Activated T-cell treated with anti-CD3 and anti-CD28 coated beads for 4 hours (primary cell): Measurements from ENCODE around the gene INSIG1.

Source experiments
- DNase-seq: peaks from one replicate; pipeline ENCODE4 v3.0.0-alpha.2; 2020

Gene INSIG1

GRCh38 chr7:155333346-155334234, 35.9 kb downstream of the INSIG1 start:
- DNase-seq: no peak

GRCh38 chr7:155336812-155337602, 39.3 kb downstream of the INSIG1 start:
- no peak for DNase-seq

DNA sequence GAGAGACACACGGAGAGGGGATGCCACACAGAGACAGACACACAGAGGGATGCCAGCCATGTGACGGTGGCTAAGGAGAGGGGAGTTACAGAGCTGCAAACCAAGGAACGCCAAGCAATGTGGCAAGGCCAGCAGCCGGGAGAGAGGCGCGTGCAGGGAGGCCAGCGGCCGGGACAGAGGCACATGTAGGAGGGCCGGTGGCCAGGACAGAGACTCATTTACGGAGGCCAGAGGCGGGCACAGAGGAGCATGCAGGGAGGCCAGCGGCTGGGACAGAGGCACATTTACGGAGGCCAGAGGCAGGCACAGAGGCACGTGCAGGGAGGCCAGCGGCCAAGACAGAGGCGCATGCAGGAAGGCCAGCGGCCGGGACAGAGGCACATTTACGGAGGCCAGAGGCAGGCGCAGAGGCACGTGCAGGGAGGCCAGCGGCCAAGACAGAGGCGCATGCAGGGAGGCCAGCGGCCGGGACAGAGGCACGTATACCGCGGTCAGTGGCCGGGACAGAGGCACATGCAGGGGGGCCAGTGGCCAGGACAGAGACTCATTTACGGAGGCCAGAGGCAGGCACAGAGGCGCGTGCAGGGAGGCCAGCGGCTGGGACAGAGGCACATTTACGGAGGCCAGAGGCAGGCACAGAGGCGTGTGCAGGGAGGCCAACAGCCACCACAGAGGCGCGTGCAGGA, 40.4 kb downstream of the INSIG1 start:
- no peak for DNase-seq

- DNase-seq: peak; percentile 33
Measured at GRCh38 chr7:155338632-155339320, 41.1 kb downstream of the INSIG1 start.

GRCh38 chr7:155339474-155339873, 41.8 kb downstream of the INSIG1 start:
- DNase-seq: no peak

DNA sequence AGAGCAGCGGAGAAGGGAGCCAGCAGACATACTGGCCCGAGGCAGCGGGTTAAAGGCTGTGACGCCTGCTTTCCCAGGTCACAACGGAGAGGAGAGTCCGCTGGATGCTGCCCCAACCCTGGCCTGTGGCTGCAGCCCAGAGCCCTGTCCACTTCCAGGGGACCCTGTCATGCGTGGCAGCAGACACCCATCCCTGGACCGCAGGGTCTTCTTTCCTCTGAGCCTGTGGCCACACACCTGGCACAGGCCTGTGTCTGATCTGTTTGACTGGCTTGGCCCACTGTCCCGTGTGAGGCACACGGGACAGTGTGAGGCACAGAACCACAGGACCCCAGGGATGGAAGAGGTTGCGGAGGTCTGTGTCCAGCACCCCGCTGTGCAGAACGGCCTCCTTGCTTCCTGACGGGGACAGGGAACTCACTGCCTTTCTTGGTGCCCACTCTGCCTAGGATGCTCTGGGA, 42.4 kb downstream of the INSIG1 start:
- no peak for DNase-seq

- DNase-seq: no peak
Measured at GRCh38 chr7:155340721-155341120, 43.0 kb downstream of the INSIG1 start.

DNA sequence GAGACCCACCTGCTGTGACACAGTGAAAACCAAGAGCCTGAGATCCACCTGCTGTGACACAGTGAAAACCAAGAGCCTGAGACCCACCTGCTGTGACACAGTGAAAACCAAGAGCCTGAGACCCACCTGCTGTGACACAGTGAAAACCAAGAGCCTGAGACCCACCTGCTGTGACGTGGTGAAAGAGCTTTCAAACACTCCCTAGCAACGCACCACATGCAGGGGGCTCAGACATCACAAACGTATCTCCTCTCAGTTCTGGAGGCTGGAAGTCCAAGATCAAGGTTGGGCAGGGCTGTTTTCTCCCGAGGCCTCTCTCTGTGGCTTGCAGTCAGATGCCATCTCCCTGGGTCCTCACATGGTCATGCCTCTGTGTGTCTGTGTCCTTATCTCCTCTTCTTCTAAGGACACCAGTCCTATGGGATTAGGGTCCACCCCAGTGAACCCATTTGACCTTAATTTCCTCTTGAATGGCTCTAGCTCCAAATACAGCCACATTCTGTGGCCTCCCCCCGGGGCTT, 43.8 kb downstream of the INSIG1 start:
- no peak for DNase-seq

- DNase-seq: no peak
Measured at GRCh38 chr7:155342313-155342712, 44.6 kb downstream of the INSIG1 start.

- no peak for DNase-seq
Measured at GRCh38 chr7:155343150-155343549, 45.5 kb downstream of the INSIG1 start.

DNA sequence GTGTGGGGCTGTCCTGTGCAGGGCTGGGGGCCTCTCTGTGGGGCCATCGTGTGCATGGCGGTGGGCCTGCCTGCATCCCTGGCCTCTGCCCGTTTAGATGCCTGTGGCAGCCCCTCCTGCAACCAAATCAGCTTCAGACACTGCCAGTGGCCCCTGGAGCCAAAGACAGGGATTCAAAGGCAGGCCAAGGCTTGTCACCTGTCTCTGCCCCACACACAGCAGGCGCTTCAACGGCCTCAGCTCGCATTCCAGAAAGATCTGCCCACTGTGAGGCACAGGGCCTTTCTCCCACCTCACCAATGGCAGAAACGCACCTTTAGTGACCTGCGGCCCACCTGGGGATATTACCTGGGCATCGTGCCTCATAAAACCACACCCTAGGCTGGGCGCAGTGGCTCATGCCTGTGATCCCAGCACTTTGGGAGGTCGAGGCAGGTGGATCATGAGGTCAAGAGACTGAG, 46.0 kb downstream of the INSIG1 start:
- DNase-seq: no peak

DNA sequence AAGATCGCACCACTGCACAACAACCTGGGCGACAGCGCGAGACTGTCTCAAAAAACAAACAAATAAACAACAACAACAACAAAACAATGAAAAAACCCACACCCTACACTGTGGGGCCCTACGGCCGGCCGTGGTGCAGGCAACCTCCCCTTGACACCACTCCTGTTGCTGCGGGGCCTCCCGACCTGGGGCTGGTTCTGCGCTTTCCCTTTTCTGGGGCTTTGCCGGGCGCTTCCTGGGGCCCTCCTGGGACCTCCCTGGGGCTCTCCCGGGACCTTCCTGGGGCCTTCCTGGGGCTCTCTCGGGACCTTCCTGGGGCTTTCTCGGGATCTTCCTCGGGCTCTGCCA, 46.6 kb downstream of the INSIG1 start:
- DNase-seq: no peak

- peak; percentile 82 for DNase-seq
Measured at GRCh38 chr7:155344618-155345433, 47.1 kb downstream of the INSIG1 start.

- no peak for DNase-seq
Measured at GRCh38 chr7:155345490-155345889, 47.8 kb downstream of the INSIG1 start.

GRCh38 chr7:155346285-155346684, 48.6 kb downstream of the INSIG1 start:
- no peak for DNase-seq

DNA sequence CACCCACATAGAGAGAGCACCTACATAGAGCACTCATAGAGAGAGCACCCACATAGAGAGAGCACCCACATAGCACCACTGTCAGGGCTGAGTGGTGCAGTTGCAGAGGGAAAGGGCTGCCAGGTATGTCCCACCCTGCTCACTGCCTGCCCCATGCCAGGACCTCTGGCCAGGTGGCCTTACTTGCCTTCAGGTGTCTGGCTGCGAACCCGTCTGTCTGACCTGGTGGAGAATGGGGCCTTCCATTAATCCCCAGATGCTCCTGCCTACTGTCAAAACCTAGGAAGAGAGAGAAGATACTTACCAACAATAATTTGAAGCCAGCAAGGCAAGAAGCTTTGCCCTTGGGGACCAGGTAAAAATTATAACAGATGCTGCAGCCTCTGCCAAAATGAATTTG, 51.1 kb downstream of the INSIG1 start:
- no peak for DNase-seq

DNA sequence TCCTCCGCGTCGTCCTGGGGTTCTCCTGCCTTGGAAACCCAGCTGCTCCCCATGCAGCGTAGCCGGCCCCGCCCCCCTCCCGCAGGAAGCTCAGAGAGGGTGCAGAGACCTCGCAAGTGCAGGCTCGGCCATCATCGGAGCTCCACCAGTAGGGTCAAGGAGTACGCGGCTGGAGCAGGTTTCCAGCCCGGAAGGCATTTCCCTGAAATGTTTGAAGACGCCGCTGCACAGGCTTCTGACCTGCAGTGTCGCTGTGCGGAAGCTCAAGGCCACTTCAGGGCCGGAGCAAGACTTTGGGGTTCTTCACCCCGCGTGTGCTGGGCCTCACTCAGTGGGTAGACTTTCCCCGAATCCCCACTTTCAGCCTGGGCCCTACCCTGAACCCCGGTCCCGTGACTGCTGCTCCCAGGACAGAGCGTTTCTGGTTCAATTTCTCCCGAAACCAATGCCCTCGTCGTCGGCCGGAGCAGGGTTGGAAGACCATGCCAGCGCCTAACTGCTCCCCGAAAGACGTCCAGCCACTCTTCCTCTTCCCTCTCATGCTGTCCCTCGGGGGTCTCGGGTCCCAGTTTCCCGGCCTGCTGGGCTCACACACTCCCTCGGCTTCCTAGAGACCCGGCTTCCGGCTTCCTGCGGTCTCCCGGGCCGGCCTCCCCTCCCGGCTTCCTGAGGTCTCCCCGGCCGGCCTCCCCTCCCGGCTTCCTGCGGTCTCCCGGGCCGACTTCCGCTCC, 52.1 kb downstream of the INSIG1 start:
- DNase-seq: no peak

GRCh38 chr7:155351120-155351870, 53.6 kb downstream of the INSIG1 start:
- DNase-seq: no peak

GRCh38 chr7:155352076-155352752, 54.5 kb downstream of the INSIG1 start:
- no peak for DNase-seq

DNA sequence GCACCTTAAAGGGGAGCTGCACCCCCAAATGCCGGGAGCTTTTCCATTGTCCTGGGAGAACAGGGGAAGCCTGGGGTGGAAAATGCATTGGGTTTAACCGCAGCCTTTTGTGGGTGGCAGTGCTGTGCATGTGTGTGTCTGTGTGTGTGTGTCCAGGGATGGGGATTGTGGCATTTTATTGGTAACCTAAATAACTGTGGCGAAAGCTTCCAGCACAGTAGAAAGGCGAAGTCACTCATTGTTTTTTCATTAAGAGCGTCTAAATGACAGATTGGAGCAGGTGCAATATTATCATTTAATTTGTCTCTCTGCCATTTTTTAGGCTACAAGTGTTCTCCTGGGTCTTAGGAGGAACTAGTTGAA, 55.1 kb downstream of the INSIG1 start:
- no peak for DNase-seq
